Hematopoietic multipotent progenitor cell (in vitro differentiated cells): ENCODE data around the gene WNT11. TPM values are rescaled to one million over a fixed set of nuclear protein-coding genes. Genes with fewer than 3 reads are reported as not detected.

Experiments
- DNase-seq, 3 donors: peaks; one replicate each; pipeline ENCODE4 v3.0.0-alpha.2; 2011 to 2015; ENCODE audit warnings: low read depth in 2 of 3, low spot score in 2 of 3
- total RNA-seq: library from RNA; depleted of rRNA; stranded (reverse); fragments of >200 nt; gene quantifications from one replicate; pipeline ENCODE4 v1.2.3, GENCODE V29; 2012

WNT11 gene
- total RNA-seq, 1 donor: 1.6 TPM

GRCh38 chr11:76159303-76159937 lies 46.9 kb downstream of the WNT11 start:
- no peak for DNase-seq

- DNase-seq: no peak
Measured at GRCh38 chr11:76158394-76159302, 47.7 kb downstream of the WNT11 start.

- DNase-seq: no peak
Measured at GRCh38 chr11:76157891-76158290, 48.4 kb downstream of the WNT11 start.

GRCh38 chr11:76156971-76157427 lies 49.3 kb downstream of the WNT11 start:
- DNase-seq: no peak

GRCh38 chr11:76155500-76156227 lies 50.6 kb downstream of the WNT11 start:
- no peak for DNase-seq

GRCh38 chr11:76153571-76153923 lies 52.8 kb downstream of the WNT11 start:
- no peak for DNase-seq

GRCh38 chr11:76152741-76153570 lies 53.3 kb downstream of the WNT11 start:
- no peak for DNase-seq

- peak; percentile 44 to 84 (median 76) for DNase-seq
Measured at GRCh38 chr11:76152086-76152681, 54.1 kb downstream of the WNT11 start.

GRCh38 chr11:76151556-76152085 lies 54.7 kb downstream of the WNT11 start:
- no peak for DNase-seq

GRCh38 chr11:76150141-76150540 lies 56.2 kb downstream of the WNT11 start:
- DNase-seq: no peak

GRCh38 chr11:76149713-76150112 lies 56.6 kb downstream of the WNT11 start:
- no peak for DNase-seq

GRCh38 chr11:76148941-76149613 lies 57.2 kb downstream of the WNT11 start:
- DNase-seq: no peak

- no peak for DNase-seq
Measured at GRCh38 chr11:76148231-76148630, 58.1 kb downstream of the WNT11 start.

- DNase-seq: no peak
Measured at GRCh38 chr11:76147106-76147740, 59.1 kb downstream of the WNT11 start.

- DNase-seq: no peak
Measured at GRCh38 chr11:76143274-76143673, 63.0 kb downstream of the WNT11 start.

GRCh38 chr11:76141901-76142588 lies 64.3 kb downstream of the WNT11 start:
- DNase-seq: no peak

GRCh38 chr11:76140912-76141574 lies 65.3 kb downstream of the WNT11 start:
- DNase-seq: no peak

GRCh38 chr11:76139314-76139713 lies 67.0 kb downstream of the WNT11 start:
- no peak for DNase-seq
